Stimulated activated naive B cell treated with anti-CD40 and anti-IgM and Interleukin-4, amounts not matched to agents 10 μg/mL and 1 μg/mL and 100 μg/mL, for 72 hours (primary cell): ENCODE results near the gene SCYL3.

Experiments
- ATAC-seq, 2 donors: fragments of 150-1000 bp; cut with Tn5 transposase; replicated peaks; 2 replicates each; pipeline ENCODE4 v1.10.0; 2021; ENCODE audit warnings: moderate library complexity in 1 of 2
- DNase-seq: peaks from one replicate; pipeline ENCODE4 v3.0.0; 2021
- H3K27ac Mint-ChIP-seq: one replicate; pipeline ENCODE4 v1.8.0; 2022; ENCODE audit warnings: mild to moderate bottlenecking, mixed read lengths
- H3K27me3 Mint-ChIP-seq, 2 donors: one replicate each; pipeline ENCODE4 v1.8.0; 2022; ENCODE audit warnings: mixed read lengths in 2 of 2
- H3K36me3 Mint-ChIP-seq, 2 donors: one replicate each; pipeline ENCODE4 v1.8.0; 2022; ENCODE audit warnings: mixed read lengths in 2 of 2, mild to moderate bottlenecking in 1 of 2
- H3K4me1 Mint-ChIP-seq, 2 donors: one replicate each; pipeline ENCODE4 v1.8.0; 2022; ENCODE audit warnings: mixed read lengths in 2 of 2, mild to moderate bottlenecking in 1 of 2
- H3K4me3 Mint-ChIP-seq, 2 donors: one replicate each; pipeline ENCODE4 v1.8.0; 2022; ENCODE audit warnings: mild to moderate bottlenecking in 2 of 2, mixed read lengths in 2 of 2, moderate library complexity in 1 of 2
- H3K9me3 Mint-ChIP-seq, 2 donors: one replicate each; pipeline ENCODE4 v1.8.0; 2022; ENCODE audit warnings: mixed read lengths in 2 of 2, mild to moderate bottlenecking in 1 of 2

The SCYL3 gene

DNA sequence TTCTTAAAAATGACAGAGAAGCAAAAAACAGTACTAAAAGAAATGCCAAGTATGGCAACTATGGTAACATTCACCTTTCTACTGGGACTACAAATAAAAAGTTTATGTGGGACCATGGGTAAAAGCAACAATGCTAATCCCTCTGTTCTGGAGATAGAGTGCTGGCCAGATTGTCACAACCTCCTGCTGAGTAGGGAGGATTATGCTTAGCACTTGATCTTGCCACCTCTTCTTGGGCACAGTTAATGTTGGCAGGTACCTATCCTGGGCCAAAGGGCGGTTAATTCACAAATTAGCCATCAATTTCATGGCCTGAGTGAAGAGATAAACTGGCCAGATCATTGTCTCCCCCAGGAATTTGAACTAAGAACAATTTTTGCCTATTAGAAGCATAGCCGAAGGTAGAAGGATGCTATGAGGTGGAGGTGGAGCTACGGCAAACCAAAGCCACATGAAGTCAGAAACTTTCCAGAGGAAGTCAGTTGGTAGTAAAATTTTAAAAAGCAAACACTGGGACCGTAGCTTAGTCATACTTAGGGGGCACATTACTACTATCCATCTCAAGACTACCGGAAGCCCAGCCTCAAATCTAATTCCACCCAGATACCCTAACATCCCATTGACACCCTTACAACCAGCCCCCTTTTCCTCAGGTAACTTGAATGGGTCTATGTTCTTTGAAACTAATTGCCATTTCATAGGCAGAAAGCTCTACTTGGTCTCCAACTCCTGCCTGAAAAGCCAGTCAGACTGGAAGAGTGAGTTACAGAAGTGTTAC is 2.7 kb downstream of the SCYL3 start:
- peaks cover 28 to 41% of the 10 kb centered on the region in 2 donors for H3K4me1 Mint-ChIP-seq
- ATAC-seq: peak in 1 of 2 donors; percentile 19

DNA sequence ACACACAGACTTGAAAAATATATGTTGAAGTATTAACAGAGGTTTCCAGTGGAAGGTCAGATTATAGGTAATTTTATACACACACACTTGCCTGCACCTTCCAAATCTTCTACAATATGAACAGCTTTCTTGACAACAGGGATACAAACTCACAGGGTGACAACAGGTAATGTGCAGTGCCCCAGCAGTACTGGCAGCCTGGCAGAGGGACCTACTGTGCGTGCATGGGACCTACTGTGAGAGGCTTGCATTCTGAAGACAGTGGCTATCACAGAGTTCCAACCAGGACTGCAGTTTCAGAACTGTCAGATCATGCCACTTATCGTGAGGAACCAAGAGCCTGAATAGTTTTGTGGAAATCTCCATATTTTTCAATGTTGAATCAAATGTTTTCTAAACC is 3.8 kb downstream of the SCYL3 start:
- Mint-ChIP-seq H3K4me3 (no peak overlapping the region), H3K4me1 (peaks cover 27 to 41% of the 10 kb centered on the region in 2 donors), H3K27ac (no peak overlapping the region), H3K27me3 (no peaks in the 10 kb centered on the region), H3K36me3 (peaks cover 19 to 28% of the 10 kb centered on the region in 2 donors), H3K9me3 (no peaks in the 10 kb centered on the region)
- ATAC-seq: no peak
- DNase-seq: no peak

More for the DNA sequence above, 2.7 kb downstream of the SCYL3 start:
- H3K27ac Mint-ChIP-seq: peak overlapping the region; percentile 92
- no peak for DNase-seq
- no peaks in the 10 kb centered on the region for H3K9me3 Mint-ChIP-seq
- peak overlapping the region; percentile 56 to 71 for H3K4me3 Mint-ChIP-seq
- peaks cover 12 to 24% of the 10 kb centered on the region in 2 donors for H3K36me3 Mint-ChIP-seq
- H3K27me3 Mint-ChIP-seq: no peaks in the 10 kb centered on the region

DNA sequence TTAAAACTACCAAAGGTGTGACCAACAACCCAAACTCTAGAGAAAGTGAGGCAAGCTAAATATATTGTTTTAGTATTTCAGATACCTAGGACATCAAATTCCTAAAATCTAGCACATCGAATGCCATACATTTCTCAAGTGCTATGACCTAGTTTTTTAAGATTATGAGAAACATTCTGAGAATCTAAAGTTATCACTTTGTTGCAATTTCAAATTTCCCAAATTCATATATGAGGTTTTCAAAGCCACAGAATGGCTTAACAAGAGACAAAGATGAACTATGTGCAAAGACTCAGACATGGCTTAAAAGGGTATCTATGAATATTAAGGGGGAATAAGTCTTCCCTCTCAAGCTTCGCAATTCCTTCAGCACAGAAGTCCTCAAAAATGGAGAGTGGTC is 6.8 kb downstream of the SCYL3 start:
- ATAC-seq (no peak), DNase-seq (no peak)
- no peak overlapping the region for H3K4me3 Mint-ChIP-seq
- no peaks in the 10 kb centered on the region for H3K9me3 Mint-ChIP-seq
- peaks cover 23 to 28% of the 10 kb centered on the region in 2 donors for H3K4me1 Mint-ChIP-seq
- H3K27ac Mint-ChIP-seq: no peak overlapping the region
- no peaks in the 10 kb centered on the region for H3K27me3 Mint-ChIP-seq
- peaks cover 30 to 36% of the 10 kb centered on the region in 2 donors for H3K36me3 Mint-ChIP-seq

DNA sequence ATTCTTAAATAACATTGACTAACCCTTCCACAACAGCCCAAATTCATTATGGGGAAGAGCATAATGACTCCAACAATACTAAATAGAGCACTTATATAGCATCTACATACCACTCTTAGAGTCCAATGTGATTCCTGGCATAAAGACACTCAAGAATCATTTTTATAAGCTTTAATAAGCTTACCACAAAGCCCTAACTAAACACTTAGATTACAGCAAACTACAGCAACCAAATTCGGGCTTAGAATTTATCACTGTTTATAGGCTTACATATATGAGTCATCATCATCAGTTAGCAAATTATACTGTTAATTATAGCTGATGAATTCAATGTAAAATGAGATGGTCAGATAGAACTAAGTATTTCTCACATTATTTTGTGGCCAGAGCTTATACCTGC is 7.3 kb downstream of the SCYL3 start:
- Mint-ChIP-seq H3K36me3 (peaks cover 30 to 40% of the 10 kb centered on the region in 2 donors), H3K4me1 (peaks cover 24 to 25% of the 10 kb centered on the region in 2 donors), H3K27ac (no peak overlapping the region), H3K9me3 (no peaks in the 10 kb centered on the region), H3K4me3 (no peak overlapping the region), H3K27me3 (no peaks in the 10 kb centered on the region)
- DNase-seq: no peak
- no peak for ATAC-seq

DNA sequence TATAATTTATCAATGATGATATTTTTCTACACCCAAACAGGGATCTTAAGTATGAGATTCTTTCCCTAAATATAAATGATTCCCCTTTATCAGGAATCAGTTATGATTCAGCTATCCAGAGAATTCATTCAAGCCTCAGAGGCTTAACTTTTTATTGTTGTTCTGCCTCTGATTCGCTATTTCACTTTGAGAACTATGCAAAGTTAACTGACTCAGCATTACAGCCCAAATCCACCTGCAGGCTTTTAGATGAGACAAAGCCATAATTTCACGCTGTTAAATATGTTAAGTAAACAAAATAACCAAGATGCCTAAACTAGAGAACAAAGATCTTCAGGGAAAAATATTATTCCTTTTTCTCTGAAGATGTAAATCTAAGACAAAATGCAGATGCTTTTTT is 8.5 kb downstream of the SCYL3 start:
- H3K9me3 Mint-ChIP-seq: no peaks in the 10 kb centered on the region
- H3K4me1 Mint-ChIP-seq: peaks cover 17 to 19% of the 10 kb centered on the region in 2 donors
- no peak for DNase-seq
- ATAC-seq: no peak
- no peak overlapping the region for H3K27ac Mint-ChIP-seq
- H3K36me3 Mint-ChIP-seq: peaks cover 27 to 39% of the 10 kb centered on the region in 2 donors
- no peak overlapping the region for H3K4me3 Mint-ChIP-seq
- H3K27me3 Mint-ChIP-seq: no peaks in the 10 kb centered on the region

DNA sequence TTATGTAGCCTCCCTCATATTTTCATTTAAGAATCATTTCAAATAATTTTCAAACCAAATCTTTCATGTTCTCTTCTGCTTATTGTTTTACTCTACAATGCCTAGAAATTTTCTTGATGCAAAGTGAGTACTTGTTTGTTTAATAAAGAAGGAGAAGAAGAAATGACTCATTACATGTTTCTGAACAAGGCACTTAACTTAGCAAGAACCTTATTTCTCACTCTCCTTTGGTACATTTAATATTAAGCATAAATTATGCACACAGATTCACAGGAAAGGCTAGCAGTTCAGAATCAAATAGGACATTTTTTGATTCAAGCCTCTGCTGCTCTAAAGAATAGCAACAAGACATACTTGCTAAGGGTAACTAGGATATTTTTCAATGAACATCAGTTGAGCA is 9.1 kb downstream of the SCYL3 start:
- ATAC-seq (no peak), DNase-seq (no peak)
- Mint-ChIP-seq H3K36me3 (peaks cover 30 to 35% of the 10 kb centered on the region in 2 donors), H3K9me3 (no peaks in the 10 kb centered on the region), H3K4me1 (peaks cover 18 to 19% of the 10 kb centered on the region in 2 donors), H3K27me3 (no peaks in the 10 kb centered on the region), H3K4me3 (no peak overlapping the region), H3K27ac (no peak overlapping the region)

DNA sequence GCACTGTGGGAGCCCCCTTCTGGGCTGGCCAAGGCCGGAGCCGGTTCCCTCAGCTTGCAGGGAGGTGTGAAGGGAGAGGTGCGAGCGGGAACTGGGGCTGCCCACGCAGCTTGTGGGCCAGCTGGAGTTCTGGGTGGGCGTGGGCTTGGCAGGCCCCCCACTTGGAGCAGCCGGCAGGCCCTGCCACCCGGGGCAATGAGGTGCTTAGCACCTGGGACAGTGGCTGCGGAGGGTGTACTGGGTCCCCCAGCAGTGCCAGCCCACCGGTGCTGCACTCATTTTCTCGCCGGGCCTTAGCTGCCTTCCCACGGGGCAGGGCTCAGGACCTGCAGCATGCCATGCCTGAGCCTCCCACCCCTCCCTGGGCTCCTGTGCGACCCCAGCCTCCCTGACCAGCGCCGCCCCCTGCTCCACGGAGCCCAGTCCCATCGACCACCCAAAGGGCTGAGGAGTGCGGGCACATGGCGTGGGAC is 11.6 kb downstream of the SCYL3 start:
- peak overlapping the region; percentile 9 for H3K27ac Mint-ChIP-seq

DNA sequence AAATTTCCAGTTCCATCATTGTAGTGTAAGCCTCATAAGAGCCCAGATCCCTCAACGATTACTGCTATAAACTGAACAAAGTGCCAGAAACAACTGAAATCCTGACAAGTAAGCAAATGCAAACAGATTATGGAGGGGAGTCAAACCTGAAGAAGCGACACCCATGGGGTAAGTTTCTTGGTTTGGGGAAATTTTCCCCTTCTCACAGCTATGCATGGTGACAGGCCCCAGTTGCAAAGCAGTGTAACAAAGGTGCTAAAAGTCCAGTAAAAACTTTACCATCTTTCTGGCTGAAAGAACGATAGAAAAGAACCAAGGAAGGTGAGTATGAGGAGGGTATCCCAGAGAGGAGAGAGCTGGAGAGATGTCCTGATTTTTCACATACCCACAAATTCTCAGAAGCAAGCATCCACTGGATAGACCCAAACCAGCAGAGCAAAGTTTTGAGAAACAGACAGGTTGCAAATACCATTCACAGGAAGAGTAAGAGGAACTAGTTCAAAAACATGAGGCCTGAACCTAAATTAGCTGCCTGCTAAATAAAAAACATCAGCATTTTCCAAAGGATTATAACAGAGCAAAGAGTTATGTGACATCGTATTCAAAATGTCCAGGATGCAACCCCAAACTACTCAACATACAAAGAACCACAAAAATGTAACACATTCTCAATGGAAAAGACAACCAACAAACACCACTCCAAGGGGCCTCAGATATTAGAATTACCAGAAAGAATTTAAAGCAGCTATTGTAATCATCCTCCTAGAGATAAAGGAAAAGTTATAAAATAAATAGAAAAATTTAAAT is 14.5 kb downstream of the SCYL3 start:
- Mint-ChIP-seq H3K27ac (peak overlapping the region; percentile 82), H3K4me1 (peaks cover 26 to 38% of the 10 kb centered on the region in 2 donors), H3K27me3 (no peaks in the 10 kb centered on the region), H3K36me3 (peaks cover 33 to 40% of the 10 kb centered on the region in 2 donors), H3K9me3 (peaks cover 0 to 1% of the 10 kb centered on the region in 2 donors), H3K4me3 (peak overlapping the region; percentile 19 to 52)
- no peak for DNase-seq
- ATAC-seq: peak; percentile 82 to 85

More for the DNA sequence above, 11.6 kb downstream of the SCYL3 start:
- Mint-ChIP-seq H3K4me1 (peaks cover 22 to 25% of the 10 kb centered on the region in 2 donors), H3K27me3 (no peaks in the 10 kb centered on the region), H3K9me3 (no peaks in the 10 kb centered on the region), H3K36me3 (peaks cover 30 to 35% of the 10 kb centered on the region in 2 donors), H3K4me3 (no peak overlapping the region)
- no peak for ATAC-seq
- DNase-seq: no peak

DNA sequence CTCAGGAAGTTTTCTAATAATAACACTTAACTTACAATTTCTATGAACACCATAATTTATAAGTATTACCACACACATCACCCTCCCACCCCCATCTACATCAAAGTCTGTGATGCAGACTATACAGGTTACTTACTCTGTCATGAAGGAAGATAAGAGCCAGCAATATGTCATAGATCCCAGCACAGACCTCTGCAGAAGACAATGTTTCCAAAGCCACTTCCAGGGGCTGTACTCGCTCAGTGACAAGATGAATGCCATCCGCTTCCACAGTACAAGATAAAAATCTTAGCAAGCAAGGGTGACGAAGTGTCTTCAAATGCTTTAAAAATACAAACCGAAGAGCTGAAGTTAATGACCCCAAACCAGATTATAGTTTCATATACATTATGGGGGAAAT is 15.2 kb downstream of the SCYL3 start:
- Mint-ChIP-seq H3K36me3 (peaks cover 39 to 47% of the 10 kb centered on the region in 2 donors), H3K27ac (peak overlapping the region; percentile 82), H3K4me3 (peak overlapping the region; percentile 19 to 52), H3K9me3 (peaks cover 0 to 2% of the 10 kb centered on the region in 2 donors), H3K27me3 (no peaks in the 10 kb centered on the region), H3K4me1 (peaks cover 31 to 45% of the 10 kb centered on the region in 2 donors)
- DNase-seq (no peak), ATAC-seq (no peak)

DNA sequence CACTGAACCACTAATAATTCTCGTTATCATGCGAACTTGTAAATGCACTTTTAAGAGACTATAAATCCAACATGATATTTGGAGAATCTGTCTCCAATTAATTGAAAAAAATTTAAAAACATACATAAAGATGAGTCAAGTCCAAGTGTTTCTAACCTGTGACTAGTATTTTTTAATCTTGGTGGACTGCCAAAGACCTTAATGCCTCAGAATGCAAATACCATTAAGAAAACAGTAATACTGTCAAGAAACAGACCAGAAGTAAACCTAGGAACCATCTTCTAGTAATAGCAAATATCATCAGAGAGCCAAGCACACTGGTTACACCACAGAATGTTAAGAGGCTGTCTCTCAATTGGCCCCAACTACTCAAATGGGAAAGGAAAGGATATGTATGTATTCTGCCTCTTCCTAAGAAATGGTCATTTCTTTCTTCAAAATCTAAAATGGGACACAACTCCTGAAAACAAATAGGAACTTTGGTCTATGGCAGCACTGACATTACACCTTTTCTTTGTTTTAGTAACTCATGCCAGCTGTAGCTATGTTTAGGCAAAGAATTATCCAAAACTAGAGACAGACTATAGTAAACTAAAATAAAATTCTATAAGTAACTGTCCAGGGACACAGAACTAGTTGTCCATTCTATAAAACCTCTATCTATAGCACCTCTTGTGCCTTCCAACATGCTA is 15.8 kb downstream of the SCYL3 start:
- ATAC-seq (no peak), DNase-seq (no peak)
- H3K9me3 Mint-ChIP-seq: peaks cover 3 to 4% of the 10 kb centered on the region in 2 donors
- H3K4me3 Mint-ChIP-seq: no peak overlapping the region
- peaks cover 28 to 51% of the 10 kb centered on the region in 2 donors for H3K4me1 Mint-ChIP-seq
- no peaks in the 10 kb centered on the region for H3K27me3 Mint-ChIP-seq
- peak overlapping the region; percentile 82 for H3K27ac Mint-ChIP-seq
- H3K36me3 Mint-ChIP-seq: peaks cover 41 to 50% of the 10 kb centered on the region in 2 donors

DNA sequence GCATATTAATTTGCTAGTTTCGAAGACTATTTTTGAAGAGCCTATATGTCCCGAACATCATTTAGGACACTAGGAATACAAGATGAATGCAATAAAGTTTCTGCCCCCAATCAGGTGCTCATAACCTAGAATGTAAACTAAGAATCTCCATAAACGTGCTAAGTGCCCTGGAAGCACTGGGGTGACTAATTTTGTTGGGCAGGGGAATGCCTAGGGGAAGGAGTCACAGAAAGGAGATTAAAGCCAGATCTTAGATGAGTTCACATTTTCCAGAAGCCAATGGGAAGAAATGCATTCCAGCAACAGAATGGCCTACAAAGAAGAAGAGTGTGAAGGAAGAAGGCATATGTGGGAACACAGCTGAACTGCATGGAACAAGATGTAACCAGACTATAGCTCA is 19.5 kb downstream of the SCYL3 start:
- DNase-seq (no peak), ATAC-seq (no peak)
- H3K9me3 Mint-ChIP-seq: peaks cover 8 to 9% of the 10 kb centered on the region in 2 donors
- H3K36me3 Mint-ChIP-seq: peaks cover 50 to 64% of the 10 kb centered on the region in 2 donors
- peaks cover 24 to 46% of the 10 kb centered on the region in 2 donors for H3K4me1 Mint-ChIP-seq
- H3K4me3 Mint-ChIP-seq: no peak overlapping the region
- no peaks in the 10 kb centered on the region for H3K27me3 Mint-ChIP-seq
- peak overlapping the region; percentile 83 for H3K27ac Mint-ChIP-seq

DNA sequence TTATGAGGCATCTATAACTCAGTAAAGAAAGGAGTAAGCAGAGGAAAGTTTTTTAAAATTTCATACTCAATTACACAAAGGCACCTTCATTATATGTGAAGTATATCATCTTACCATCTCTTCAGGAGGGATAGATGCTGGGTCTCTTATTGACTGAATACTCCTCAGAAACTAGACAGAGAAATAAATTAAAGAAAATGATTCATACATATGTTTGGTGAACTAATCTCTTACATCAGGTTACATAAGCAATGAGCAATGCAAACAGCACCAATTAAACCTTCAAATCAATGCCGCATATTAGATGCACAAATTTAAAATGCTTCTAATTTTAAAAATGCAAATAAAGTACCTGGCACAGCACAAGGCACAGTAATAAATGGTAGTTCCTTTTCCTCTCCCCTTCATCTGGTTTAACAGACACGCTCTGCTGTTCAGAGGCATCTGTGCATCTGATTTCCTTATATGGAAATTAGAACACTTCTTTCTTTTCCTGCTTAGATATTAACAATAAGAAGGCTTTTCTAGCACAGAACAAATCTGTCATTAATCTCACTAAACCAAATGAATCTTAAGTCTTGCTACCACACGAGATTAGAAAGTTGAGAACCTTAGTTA is 20.0 kb downstream of the SCYL3 start:
- peak overlapping the region in 1 of 2 donors; percentile 37 for H3K4me3 Mint-ChIP-seq
- DNase-seq: no peak
- H3K9me3 Mint-ChIP-seq: peaks cover 8 to 9% of the 10 kb centered on the region in 2 donors
- peak overlapping the region; percentile 82 for H3K27ac Mint-ChIP-seq
- H3K27me3 Mint-ChIP-seq: no peaks in the 10 kb centered on the region
- H3K4me1 Mint-ChIP-seq: peaks cover 19 to 40% of the 10 kb centered on the region in 2 donors
- ATAC-seq: peak; percentile 61 to 62
- peaks cover 53 to 67% of the 10 kb centered on the region in 2 donors for H3K36me3 Mint-ChIP-seq

DNA sequence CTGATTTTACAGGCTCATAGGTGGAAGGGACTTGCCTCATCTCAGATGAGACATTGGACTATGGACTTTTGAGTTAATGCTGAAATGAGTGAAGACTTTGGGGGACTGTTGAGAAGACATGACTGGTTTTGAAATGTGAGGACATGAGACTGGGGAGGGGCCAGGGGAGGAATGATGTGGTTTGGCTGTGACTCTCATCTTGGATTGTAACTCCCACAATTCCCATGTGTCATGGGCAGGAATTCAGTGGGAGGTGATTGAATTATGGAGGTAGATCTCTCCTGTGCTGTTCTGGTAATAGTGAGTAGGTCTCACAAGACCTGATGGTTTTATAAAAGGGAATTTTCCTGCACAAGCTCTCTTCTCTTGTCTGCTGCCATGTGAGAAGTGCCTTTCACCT is 20.8 kb downstream of the SCYL3 start:
- Mint-ChIP-seq H3K4me1 (peaks cover 16 to 33% of the 10 kb centered on the region in 2 donors), H3K4me3 (no peak overlapping the region), H3K36me3 (peaks cover 55 to 71% of the 10 kb centered on the region in 2 donors), H3K27me3 (no peaks in the 10 kb centered on the region), H3K27ac (peak overlapping the region; percentile 5), H3K9me3 (peaks cover 8 to 9% of the 10 kb centered on the region in 2 donors)
- no peak for DNase-seq
- ATAC-seq: no peak
